Parathyroid adenoma (tissue), 2 donors: Measurements from ENCODE around the gene CEACAM8.

Experiments
- H2AFZ ChIP-seq: fragments of 300-600 bp; sonication (generic); one replicate; pipeline ENCODE4 v1.7.0; 2017; ENCODE audit warnings: antibody characterized with exemption, mild to moderate bottlenecking
- H3K27ac ChIP-seq: fragments of 300-600 bp; sonication (generic); one replicate; pipeline ENCODE4 v1.7.0; 2017
- H3K27me3 ChIP-seq: fragments of 300-600 bp; sonication (generic); one replicate; pipeline ENCODE4 v1.7.0; 2017; ENCODE audit warnings: low read length; ENCODE audit not compliant: control insufficient read depth, insufficient read depth
- H3K36me3 ChIP-seq: fragments of 300-600 bp; sonication (generic); one replicate; pipeline ENCODE4 v1.7.0; 2017; ENCODE audit warnings: low read length; ENCODE audit not compliant: control insufficient read depth, insufficient read depth
- H3K4me1 ChIP-seq: fragments of 300-600 bp; sonication (generic); one replicate; pipeline ENCODE4 v1.7.0; 2017; ENCODE audit warnings: control low read depth
- H3K4me2 ChIP-seq: fragments of 300-600 bp; sonication (generic); one replicate; pipeline ENCODE4 v1.7.0; 2017; ENCODE audit warnings: low read length
- H3K4me3 ChIP-seq: fragments of 300-600 bp; sonication (generic); one replicate; pipeline ENCODE4 v1.7.0; 2017; ENCODE audit warnings: low read depth, low read length
- H3K79me2 ChIP-seq: fragments of 300-600 bp; sonication (generic); one replicate; pipeline ENCODE4 v1.7.0; 2017; ENCODE audit warnings: control low read depth
- H3K9ac ChIP-seq: fragments of 300-600 bp; sonication (generic); one replicate; pipeline ENCODE4 v1.7.0; 2017; ENCODE audit warnings: mild to moderate bottlenecking
- H3K9me3 ChIP-seq: fragments of 300-600 bp; sonication (generic); one replicate; pipeline ENCODE4 v1.7.0; 2017; ENCODE audit warnings: low read length; ENCODE audit not compliant: control insufficient read depth
- TF ChIP-seq, protein P1 (sequence below): fragments of 300-600 bp; sonication (generic); IDR thresholded peaks from one replicate; pipeline ENCODE4 v1.7.0; 2017; ENCODE audit warnings: antibody characterized with exemption, mild to moderate bottlenecking
- donor health status: primary hyperparathyroidism.

Gene CEACAM8

GRCh38 chr19:42589792-42590191 is 4.9 kb downstream of the CEACAM8 start:
- Histone ChIP-seq H3K27me3 (no peaks in the 10 kb centered on the region), H3K4me2 (no peak overlapping the region), H3K4me1 (no peaks in the 10 kb centered on the region), H3K36me3 (no peaks in the 10 kb centered on the region), H3K9me3 (no peaks in the 10 kb centered on the region), H3K79me2 (no peaks in the 10 kb centered on the region), H2AFZ (no peak overlapping the region), H3K4me3 (no peak overlapping the region), H3K9ac (no peak overlapping the region), H3K27ac (no peak overlapping the region)
- TF ChIP-seq, protein P1, sequence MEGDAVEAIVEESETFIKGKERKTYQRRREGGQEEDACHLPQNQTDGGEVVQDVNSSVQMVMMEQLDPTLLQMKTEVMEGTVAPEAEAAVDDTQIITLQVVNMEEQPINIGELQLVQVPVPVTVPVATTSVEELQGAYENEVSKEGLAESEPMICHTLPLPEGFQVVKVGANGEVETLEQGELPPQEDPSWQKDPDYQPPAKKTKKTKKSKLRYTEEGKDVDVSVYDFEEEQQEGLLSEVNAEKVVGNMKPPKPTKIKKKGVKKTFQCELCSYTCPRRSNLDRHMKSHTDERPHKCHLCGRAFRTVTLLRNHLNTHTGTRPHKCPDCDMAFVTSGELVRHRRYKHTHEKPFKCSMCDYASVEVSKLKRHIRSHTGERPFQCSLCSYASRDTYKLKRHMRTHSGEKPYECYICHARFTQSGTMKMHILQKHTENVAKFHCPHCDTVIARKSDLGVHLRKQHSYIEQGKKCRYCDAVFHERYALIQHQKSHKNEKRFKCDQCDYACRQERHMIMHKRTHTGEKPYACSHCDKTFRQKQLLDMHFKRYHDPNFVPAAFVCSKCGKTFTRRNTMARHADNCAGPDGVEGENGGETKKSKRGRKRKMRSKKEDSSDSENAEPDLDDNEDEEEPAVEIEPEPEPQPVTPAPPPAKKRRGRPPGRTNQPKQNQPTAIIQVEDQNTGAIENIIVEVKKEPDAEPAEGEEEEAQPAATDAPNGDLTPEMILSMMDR, result no peak

DNA sequence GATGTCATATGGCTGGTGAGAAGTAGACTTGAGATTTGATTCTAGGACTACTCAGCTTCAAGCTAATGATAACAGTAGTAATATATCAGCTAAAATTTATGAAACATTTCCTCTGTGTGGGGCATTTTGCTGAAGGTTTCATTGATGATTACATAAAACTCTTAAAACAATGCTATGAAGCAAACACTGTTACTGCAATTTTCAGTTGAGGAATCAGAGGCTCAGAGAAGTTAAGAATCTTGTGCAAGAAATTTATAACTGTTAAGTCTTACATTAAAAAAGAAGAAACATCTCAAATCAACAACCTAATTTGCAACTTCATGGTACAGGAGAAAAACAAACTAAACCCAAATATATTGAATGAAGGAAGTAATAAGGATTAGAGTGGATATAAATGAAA is 10.3 kb downstream of the CEACAM8 start:
- Histone ChIP-seq H2AFZ (no peak overlapping the region), H3K9ac (no peak overlapping the region), H3K9me3 (no peaks in the 10 kb centered on the region), H3K4me2 (no peak overlapping the region), H3K4me3 (no peak overlapping the region), H3K36me3 (no peaks in the 10 kb centered on the region), H3K4me1 (no peaks in the 10 kb centered on the region), H3K79me2 (no peaks in the 10 kb centered on the region), H3K27ac (no peak overlapping the region), H3K27me3 (no peaks in the 10 kb centered on the region)
- TF ChIP-seq, protein P1, result no peak

GRCh38 chr19:42577016-42577415 is 17.7 kb downstream of the CEACAM8 start:
- no peak overlapping the region for H3K27ac ChIP-seq
- TF ChIP-seq, protein P1, result no peak
- no peak overlapping the region for H2AFZ ChIP-seq
- H3K79me2 ChIP-seq, result no peaks in the 10 kb centered on the region
- no peak overlapping the region for H3K9ac ChIP-seq
- H3K4me3 ChIP-seq, result no peak overlapping the region
- H3K9me3 ChIP-seq, result no peaks in the 10 kb centered on the region
- no peaks in the 10 kb centered on the region for H3K27me3 ChIP-seq
- H3K4me2 ChIP-seq, result no peak overlapping the region
- no peaks in the 10 kb centered on the region for H3K4me1 ChIP-seq
- H3K36me3 ChIP-seq, result no peaks in the 10 kb centered on the region

GRCh38 chr19:42576241-42576640 is 18.5 kb downstream of the CEACAM8 start:
- no peak overlapping the region for H3K27ac ChIP-seq
- no peak overlapping the region for H3K4me3 ChIP-seq
- TF ChIP-seq, protein P1, result no peak
- H3K36me3 ChIP-seq, result no peaks in the 10 kb centered on the region
- H3K79me2 ChIP-seq, result no peaks in the 10 kb centered on the region
- H3K4me2 ChIP-seq, result no peak overlapping the region
- H2AFZ ChIP-seq, result no peak overlapping the region
- no peaks in the 10 kb centered on the region for H3K27me3 ChIP-seq
- H3K9me3 ChIP-seq, result no peaks in the 10 kb centered on the region
- no peaks in the 10 kb centered on the region for H3K4me1 ChIP-seq
- no peak overlapping the region for H3K9ac ChIP-seq

DNA sequence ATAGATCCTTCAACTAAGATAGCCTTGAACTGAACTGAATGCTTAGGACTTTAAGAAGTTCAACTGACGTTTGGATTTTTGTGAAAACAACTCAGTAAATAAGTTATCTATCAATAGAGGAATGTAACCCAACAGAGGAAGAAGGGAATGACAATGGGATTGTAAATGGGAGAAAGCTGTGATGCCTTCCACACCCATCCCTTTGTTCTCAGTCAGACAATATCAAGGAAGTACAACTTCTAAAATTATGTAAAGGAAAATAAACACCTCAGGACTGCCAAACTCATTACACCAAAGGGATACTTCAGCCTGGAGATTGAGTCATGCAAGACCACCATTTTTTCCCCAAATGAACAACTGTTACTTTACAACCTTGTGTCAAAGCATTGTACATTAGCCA is 21.1 kb downstream of the CEACAM8 start:
- Histone ChIP-seq H3K79me2 (no peaks in the 10 kb centered on the region), H3K9ac (no peak overlapping the region)
- TF ChIP-seq, protein P1, result no peak

More for the DNA sequence above, 21.1 kb downstream of the CEACAM8 start:
- Histone ChIP-seq H3K4me2 (no peak overlapping the region), H3K36me3 (no peaks in the 10 kb centered on the region), H3K4me1 (no peaks in the 10 kb centered on the region), H3K9me3 (no peaks in the 10 kb centered on the region), H3K27ac (no peak overlapping the region), H3K4me3 (no peak overlapping the region), H3K27me3 (no peaks in the 10 kb centered on the region), H2AFZ (no peak overlapping the region)
